HG02763 (cell line): ENCODE data around the gene TEX26.

Experiments
- ATAC-seq: cut with Tn5 transposase; IDR thresholded peaks from one replicate; pipeline ENCODE4 v1.9.1; 2021; ENCODE audit warnings: mild to moderate bottlenecking, moderate library complexity; ENCODE audit not compliant: unreplicated experiment

The TEX26 gene

DNA sequence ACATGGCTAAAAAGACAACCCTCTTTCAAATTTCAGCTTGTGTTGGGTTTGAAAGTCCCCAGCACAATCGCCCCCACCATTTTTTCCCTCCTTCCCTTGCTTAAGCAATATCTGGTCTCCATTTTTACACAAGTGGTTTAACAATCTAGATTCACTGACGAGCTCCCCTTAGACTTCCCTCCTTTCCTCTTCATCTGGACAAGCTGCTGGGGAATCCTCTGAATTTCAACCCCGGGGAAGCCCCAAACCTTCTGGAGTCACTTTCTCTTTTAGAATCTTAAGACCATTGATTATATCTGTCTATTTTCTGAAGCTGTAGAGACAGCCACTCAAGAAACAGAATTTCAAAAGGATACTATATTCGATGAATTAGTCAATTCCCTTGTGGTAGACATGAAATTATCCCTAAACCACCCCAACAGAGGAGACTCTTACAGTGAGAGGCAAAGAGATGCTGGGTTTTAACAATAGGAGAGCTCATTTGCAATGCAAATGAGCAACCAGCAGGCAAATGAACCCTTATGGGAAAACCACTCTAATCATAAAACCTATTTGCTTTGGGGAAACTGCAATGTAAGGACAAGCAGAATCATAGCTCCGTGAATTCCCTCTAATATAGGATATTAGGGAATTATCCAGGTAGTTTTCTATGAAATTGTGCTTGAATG lies 78.9 kb downstream of the TEX26 start:
- ATAC-seq = no peak

- no peak for ATAC-seq
These were observed 79.6 kb downstream of the TEX26 start for GRCh38 chr13:31011901-31012654.

GRCh38 chr13:31012655-31013024 lies 80.2 kb downstream of the TEX26 start:
- ATAC-seq = no peak

GRCh38 chr13:31014456-31014855 lies 82.0 kb downstream of the TEX26 start:
- ATAC-seq = no peak

- ATAC-seq = no peak
These were observed 82.7 kb downstream of the TEX26 start for GRCh38 chr13:31015199-31015598.

DNA sequence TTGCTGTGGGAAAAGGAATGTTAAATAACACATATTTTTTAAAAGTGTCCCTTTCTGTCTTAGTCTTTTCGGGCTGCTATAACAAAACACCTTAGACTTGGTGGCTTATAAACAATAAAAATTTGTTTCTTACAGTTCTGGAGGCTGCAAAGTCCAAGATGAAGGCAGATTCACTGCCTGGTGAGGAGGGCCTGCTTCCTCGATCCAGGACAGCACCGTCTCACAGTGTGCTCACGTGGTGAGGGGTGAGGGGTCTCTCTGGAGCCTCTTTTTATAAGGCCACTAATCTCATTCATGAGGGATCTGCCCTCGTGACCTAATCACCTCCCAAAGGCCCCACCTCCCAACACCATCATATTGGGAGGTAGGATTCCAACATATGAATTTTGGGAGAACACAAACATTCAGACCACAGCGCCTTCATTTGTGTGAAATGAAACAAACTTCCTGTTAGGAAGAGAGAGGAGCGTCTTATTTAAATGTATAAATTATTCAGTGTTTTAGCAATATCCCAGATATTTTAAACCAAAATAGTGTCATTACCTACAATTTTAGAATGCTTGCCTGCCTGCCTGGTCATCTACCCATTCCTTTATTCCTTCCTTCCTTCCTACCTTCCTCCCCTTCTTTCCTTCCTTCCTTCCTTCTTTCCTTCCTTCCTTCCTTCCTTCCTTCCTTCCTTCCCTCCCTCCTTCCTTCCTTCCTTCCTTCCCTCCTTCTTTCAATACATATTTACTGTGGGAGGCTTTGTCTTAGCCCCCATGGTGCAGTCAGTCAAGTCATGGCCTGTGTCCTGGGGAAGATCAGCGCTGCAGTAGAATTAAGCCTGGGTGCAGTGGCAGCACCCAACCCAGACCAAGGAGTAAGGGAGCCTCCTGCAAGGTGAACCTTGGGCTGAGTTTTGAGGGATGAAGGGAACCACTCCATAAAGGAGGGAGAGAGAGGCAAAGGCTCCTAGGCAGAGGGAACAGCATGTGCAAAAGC lies 84.2 kb downstream of the TEX26 start:
- ATAC-seq = no peak

GRCh38 chr13:31018511-31018910 lies 86.1 kb downstream of the TEX26 start:
- no peak for ATAC-seq

DNA sequence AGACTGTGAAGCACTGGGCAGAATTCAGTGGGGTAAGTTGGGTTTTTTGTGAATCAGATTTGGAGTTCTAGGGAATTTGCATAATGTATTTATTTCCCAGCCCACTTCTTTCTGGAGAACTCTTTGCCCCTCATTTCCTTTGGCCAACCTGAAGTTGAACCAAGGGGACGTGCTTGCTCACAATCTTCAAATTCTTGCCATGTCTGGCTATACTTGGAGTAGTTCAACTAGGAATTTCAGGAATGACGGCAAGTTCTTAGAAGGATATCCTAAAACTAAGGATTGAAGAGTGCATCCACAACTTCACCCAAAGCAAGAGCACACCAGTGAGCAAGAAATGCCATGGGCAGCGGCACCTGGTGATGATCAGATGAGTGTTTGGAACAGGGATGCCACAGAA lies 88.5 kb downstream of the TEX26 start:
- no peak for ATAC-seq

DNA sequence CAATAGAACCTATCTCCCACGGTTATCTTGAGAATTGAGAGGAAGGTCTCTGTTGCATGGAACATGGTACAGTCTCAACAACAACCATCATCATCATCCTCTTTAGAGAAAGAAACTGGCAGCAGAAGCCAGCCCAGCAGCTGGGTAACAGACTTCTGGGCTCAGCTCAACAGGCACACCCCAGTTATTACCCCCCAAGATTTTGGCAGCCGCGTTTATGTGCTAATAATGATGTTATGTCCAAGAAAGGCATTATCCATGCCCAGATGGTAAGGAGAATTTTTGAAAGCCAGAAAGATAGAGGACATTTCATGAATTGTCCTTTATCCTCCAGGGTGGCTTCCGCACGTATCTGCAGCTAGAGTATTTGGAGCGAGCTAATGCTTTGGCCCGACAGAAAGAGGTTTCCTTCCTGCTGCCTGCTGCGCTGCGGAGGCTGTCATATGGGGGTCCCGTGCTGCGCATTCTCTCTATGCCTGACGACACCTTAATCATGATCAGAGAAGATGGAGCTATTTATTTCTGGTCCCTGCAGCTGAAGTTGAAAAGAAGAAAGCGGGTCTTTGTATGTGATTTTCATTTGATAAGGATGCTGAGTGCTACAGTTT lies 89.9 kb downstream of the TEX26 start:
- no peak for ATAC-seq

GRCh38 chr13:31022928-31023530 lies 90.6 kb downstream of the TEX26 start:
- no peak for ATAC-seq
